OCI-LY1 (cell line): ENCODE results near the gene MRPL41.

Source experiments
- H2AFZ ChIP-seq: fragments of 200-600 bp; sonication (generic), shearing (Covaris generic); 2 replicates; pipeline ENCODE4 v1.6.0; 2014; ENCODE audit warnings: antibody characterized with exemption, mild to moderate bottlenecking, low read length
- H3F3A ChIP-seq: fragments of 200-600 bp; sonication (generic), shearing (Covaris generic); 2 replicates; pipeline ENCODE4 v1.6.0; 2014; ENCODE audit warnings: mild to moderate bottlenecking, antibody characterized with exemption, low read length, moderate library complexity; ENCODE audit not compliant: insufficient read depth
- H3K27ac ChIP-seq: fragments of 200-600 bp; sonication (generic); 2 replicates; pipeline ENCODE4 v1.5.1; 2014; ENCODE audit warnings: low read length, mixed run types, mild to moderate bottlenecking, low read depth; ENCODE audit not compliant: poor library complexity, severe bottlenecking
- H3K27me3 ChIP-seq: fragments of 200-600 bp; sonication (generic); 2 replicates; pipeline ENCODE4 v1.6.0; 2014; ENCODE audit warnings: antibody characterized with exemption, mild to moderate bottlenecking, low read length, moderate library complexity; ENCODE audit not compliant: insufficient read depth
- H3K36me3 ChIP-seq: fragments of 200-600 bp; sonication (generic); 2 replicates; pipeline ENCODE4 v1.6.1; 2014; ENCODE audit warnings: mild to moderate bottlenecking, antibody characterized with exemption, low read length, moderate library complexity, mixed read lengths; ENCODE audit not compliant: insufficient read depth
- H3K4me1 ChIP-seq: fragments of 200-600 bp; sonication (generic); 2 replicates; pipeline ENCODE4 v1.5.1; 2014; ENCODE audit warnings: mild to moderate bottlenecking, low read length, moderate library complexity; ENCODE audit not compliant: insufficient read depth, severe bottlenecking
- H3K4me2 ChIP-seq: fragments of 200-600 bp; sonication (generic), shearing (Covaris generic); 2 replicates; pipeline ENCODE4 v1.6.1; 2014; ENCODE audit warnings: low read length
- H3K4me3 ChIP-seq: fragments of 200-600 bp; sonication (generic); 2 replicates; pipeline ENCODE4 v1.5.1; 2014; ENCODE audit warnings: low read length, low read depth, mild to moderate bottlenecking, mixed read lengths; ENCODE audit not compliant: poor library complexity, severe bottlenecking
- H3K79me2 ChIP-seq: fragments of 200-600 bp; shearing (Covaris generic); 2 replicates; pipeline ENCODE4 v1.6.1; 2016; ENCODE audit warnings: mixed run types, low read length, mixed read lengths; ENCODE audit not compliant: insufficient read depth
- H3K9ac ChIP-seq: fragments of 200-600 bp; sonication (generic), shearing (Covaris generic); 2 replicates; pipeline ENCODE4 v1.6.1; 2014; ENCODE audit warnings: mild to moderate bottlenecking, low read length, mixed read lengths
- H3K9me2 ChIP-seq: fragments of 200-600 bp; sonication (generic), shearing (Covaris generic); 2 replicates; pipeline ENCODE4 v1.6.1; 2014; ENCODE audit warnings: low read depth, mild to moderate bottlenecking, low read length, mixed read lengths
- H3K9me3 ChIP-seq: fragments of 200-600 bp; shearing (Covaris generic); 2 replicates; pipeline ENCODE4 v1.6.1; 2014; ENCODE audit warnings: low read length, mixed read lengths
- H4K20me1 ChIP-seq: fragments of 200-600 bp; sonication (generic), shearing (Covaris generic); 2 replicates; pipeline ENCODE4 v1.6.0; 2016; ENCODE audit warnings: mild to moderate bottlenecking, low read length; ENCODE audit not compliant: insufficient read depth
- CTCF ChIP-seq: fragments of 200-600 bp; sonication (generic), shearing (Covaris generic); IDR thresholded peaks from 2 replicates; pipeline ENCODE4 v1.5.1; 2017; ENCODE audit warnings: mild to moderate bottlenecking, antibody characterized with exemption, low read length, moderate library complexity, mixed read lengths
- EZH2 ChIP-seq: fragments of 200-600 bp; sonication (generic), shearing (Covaris generic); IDR thresholded peaks from 2 replicates; pipeline ENCODE4 v1.8.0; 2017; ENCODE audit warnings: borderline replicate concordance, mixed run types, mild to moderate bottlenecking, antibody characterized with exemption, low read length, moderate library complexity, mixed read lengths

The MRPL41 gene

DNA sequence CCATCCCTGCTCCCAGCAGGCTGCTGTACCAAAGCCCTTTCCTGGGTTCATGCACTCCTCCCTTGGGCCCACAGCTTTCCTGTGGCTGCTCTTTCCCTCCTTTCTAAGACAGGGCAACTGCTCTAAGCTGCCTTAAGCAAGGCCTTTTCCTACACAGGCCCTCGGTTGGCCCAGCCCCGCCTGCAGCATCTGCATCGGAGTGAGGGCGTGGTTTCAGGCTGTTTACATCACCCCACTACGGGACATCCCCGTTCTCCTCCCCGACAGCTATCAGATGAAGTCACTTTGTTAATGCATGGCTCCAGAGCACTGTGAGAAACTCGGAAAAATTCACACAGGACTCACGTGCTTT lies 23.7 kb downstream of the MRPL41 start:
- peak overlapping the region; percentile 79 for H3K27ac ChIP-seq
- no peak overlapping the region; the same call in 1 of the 2 replicates for H3K9ac ChIP-seq
- H3K27me3 ChIP-seq: no peaks in the 10 kb centered on the region
- no peak for TF ChIP-seq EZH2
- TF ChIP-seq CTCF: no peak
- H2AFZ ChIP-seq: no peak overlapping the region
- H3K4me2 ChIP-seq: peak overlapping the region; percentile 95; the same call in 1 of the 2 replicates
- H3K4me3 ChIP-seq: no peak overlapping the region
- no peaks in the 10 kb centered on the region for H4K20me1 ChIP-seq
- no peaks in the 10 kb centered on the region for H3F3A ChIP-seq
- peaks cover 43% of the 10 kb centered on the region for H3K4me1 ChIP-seq
- peaks cover 41% of the 10 kb centered on the region for H3K36me3 ChIP-seq
- peaks cover 15% of the 10 kb centered on the region for H3K79me2 ChIP-seq
- H3K9me2 ChIP-seq: no peaks in the 10 kb centered on the region
- no peaks in the 10 kb centered on the region for H3K9me3 ChIP-seq

- Histone ChIP-seq H3K4me3 (peak overlapping the region; percentile 99), H3K79me2 (peaks cover 15% of the 10 kb centered on the region), H2AFZ (no peak overlapping the region), H3K9me3 (no peaks in the 10 kb centered on the region), H3K36me3 (peaks cover 38% of the 10 kb centered on the region), H3F3A (no peaks in the 10 kb centered on the region), H3K4me2 (peak overlapping the region; percentile 95), H3K27me3 (no peaks in the 10 kb centered on the region), H3K4me1 (peaks cover 48% of the 10 kb centered on the region), H3K27ac (peak overlapping the region; percentile 79), H3K9ac (no peak overlapping the region), H4K20me1 (no peaks in the 10 kb centered on the region), H3K9me2 (no peaks in the 10 kb centered on the region)
- TF ChIP-seq CTCF (peak; percentile 39; the same call in 1 of the 2 replicates), EZH2 (no peak)
Observed at GRCh38 chr9:137575716-137576411, 24.2 kb downstream of the MRPL41 start.

DNA sequence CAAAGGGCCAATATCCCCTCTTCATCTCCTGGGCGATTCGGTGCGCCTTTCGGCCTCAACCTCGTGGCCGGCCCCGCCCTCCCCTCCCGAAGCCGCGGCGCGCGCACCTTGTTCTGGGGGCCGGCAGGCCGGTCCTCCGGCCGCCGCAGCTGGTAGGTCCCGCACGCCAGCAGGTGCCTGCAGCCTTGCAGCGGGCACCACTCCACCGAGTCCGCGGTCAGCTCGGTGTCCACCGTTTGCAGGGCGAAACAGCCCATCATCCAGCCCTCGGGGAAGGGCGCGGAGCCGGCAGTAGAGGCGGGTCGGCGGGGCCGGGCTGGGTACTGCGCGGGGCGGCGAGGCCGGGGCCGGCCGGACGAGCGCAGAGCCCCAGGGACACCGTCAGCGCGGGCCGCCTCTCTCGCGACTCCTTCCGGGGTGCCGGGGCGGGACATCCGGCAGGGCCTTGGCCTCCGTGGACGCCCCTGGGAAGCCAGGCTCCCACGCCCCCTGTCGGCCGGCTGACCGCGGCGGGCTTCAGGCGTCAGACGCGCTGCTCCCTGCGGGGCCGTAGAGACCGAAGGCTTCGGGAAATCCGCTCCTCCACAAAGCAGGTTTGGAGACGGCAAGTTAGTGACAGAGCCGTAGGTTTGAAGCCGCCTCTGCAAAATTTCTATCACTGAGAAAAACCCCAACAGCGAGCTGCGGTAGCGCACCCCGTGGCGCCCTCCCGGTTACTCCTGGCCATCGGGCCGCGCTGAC lies 27.0 kb downstream of the MRPL41 start, which contains the start of gene DPH7:
Gene DPH7 (minus strand): TSS at position 408 of the 741 bp plus-strand sequence. CDS start 148 bp downstream, at position 260.
- no peaks in the 10 kb centered on the region for H3K9me2 ChIP-seq
- H3K9ac ChIP-seq: peak within 1 kb of the TSS; percentile 95
- peaks cover 15% of the 10 kb centered on the region for H3K79me2 ChIP-seq
- H4K20me1 ChIP-seq: no peaks in the 10 kb centered on the region
- H2AFZ ChIP-seq: no peak within 1 kb of the TSS
- TF ChIP-seq CTCF: peak; percentile 81
- no peak for TF ChIP-seq EZH2
- peak within 1 kb of the TSS; percentile 99 for H3K4me3 ChIP-seq
- no peaks in the 10 kb centered on the region for H3K9me3 ChIP-seq
- peak within 1 kb of the TSS; percentile 79 for H3K27ac ChIP-seq
- H3K27me3 ChIP-seq: no peaks in the 10 kb centered on the region
- peak within 1 kb of the TSS; percentile 95 for H3K4me2 ChIP-seq
- H3K36me3 ChIP-seq: peaks cover 49% of the 10 kb centered on the region
- H3F3A ChIP-seq: no peaks in the 10 kb centered on the region
- H3K4me1 ChIP-seq: peaks cover 49% of the 10 kb centered on the region
